GM18873 (cell line): ENCODE data around the gene STEAP2.

Experiments used
- ATAC-seq: cut with Tn5 transposase; IDR thresholded peaks from one replicate; pipeline ENCODE4 v1.9.1; 2021; ENCODE audit warnings: mild to moderate bottlenecking, moderate library complexity, moderate number of reproducible peaks; ENCODE audit not compliant: unreplicated experiment, low FRiP score

Gene STEAP2

GRCh38 chr7:90192876-90193750 lies 18.4 kb upstream of the STEAP2 start:
- ATAC-seq = no peak

DNA sequence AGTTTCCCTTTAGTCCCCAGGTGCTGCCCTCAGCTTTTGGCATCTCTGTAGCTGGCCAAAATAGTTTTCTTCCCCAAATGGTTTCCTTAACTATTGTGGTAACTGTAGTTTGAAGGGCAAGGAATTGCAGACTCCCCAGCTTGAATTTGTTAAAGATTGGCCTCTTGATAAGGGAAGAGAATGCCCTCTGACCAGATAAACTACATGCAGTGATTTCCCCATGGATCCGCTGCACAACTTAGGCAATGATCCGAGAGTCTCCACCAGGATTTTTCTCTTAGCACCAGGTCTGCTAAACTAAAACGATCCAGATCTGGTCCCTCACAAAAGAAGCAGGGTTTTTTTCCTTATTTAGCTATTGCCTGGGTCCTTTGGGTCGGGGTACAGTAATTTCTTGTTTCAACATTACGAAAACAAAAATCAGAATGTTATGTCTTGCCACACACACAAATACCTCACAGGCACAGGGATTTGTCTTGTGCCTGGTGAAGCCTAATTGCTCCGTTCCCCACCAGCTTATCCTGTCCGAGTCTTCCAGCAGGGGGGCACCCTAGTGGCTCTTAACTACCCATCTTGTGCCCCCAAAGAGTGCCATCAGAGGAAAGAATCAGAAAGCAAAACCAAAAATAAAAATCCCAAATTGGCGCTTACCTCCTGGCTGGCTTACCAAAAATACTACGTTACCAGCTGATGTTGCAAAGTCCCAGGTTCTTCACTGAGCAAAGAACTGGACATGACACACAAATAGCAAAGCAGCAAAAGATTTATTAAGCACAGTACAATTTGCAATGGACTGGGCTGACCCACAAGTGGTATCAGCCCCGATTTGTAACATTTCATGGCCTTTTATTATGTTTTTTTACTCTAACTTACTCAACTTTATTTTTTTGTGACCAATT lies 16.4 kb upstream of the STEAP2 start:
- no peak for ATAC-seq

- no peak for ATAC-seq
These were observed 9.9 kb upstream of the STEAP2 start for GRCh38 chr7:90201500-90202195.

- ATAC-seq = no peak
These were observed 3.6 kb upstream of the STEAP2 start for GRCh38 chr7:90207956-90208355.

DNA sequence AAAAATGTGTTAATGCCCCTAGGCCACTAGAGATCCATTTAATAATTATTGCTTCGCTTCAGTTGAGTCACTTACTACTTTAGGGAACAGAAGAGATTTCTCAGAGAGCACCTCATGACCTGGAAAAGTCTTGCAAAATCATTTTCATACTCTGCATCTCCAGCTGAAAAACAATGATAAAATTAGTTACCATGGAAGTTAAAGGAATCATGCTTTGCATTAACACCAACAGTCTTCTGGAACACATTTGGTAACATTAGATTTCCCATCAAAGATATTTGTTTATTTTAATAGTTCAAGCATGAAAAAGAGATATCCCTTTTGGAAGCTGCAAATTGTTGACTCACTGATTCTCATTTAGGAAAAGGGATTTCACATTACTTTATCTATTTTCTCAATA lies 1.8 kb upstream of the STEAP2 start:
- ATAC-seq = no peak

DNA sequence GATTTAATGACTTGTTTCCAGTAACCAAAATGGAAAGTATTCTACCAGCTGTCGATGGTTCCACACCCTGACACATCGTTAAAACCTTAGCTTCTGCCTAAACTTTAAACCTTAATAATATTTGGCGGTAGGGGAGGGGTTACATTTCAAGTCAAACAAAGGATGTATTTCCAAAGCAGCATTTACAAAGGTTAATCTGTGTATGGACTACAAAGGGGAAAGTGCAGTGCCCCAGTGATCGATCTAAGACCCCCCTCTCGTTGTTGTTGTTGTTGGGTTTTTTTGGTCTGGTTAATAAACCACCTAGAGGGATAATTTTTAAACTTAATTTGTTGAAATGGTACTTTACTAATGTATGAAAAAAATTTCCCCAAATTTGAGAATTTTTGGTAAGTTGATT lies 1.1 kb upstream of the STEAP2 start:
- ATAC-seq = no peak

- no peak for ATAC-seq
These were observed 559 bp upstream of the STEAP2 start for GRCh38 chr7:90210981-90211380.

DNA sequence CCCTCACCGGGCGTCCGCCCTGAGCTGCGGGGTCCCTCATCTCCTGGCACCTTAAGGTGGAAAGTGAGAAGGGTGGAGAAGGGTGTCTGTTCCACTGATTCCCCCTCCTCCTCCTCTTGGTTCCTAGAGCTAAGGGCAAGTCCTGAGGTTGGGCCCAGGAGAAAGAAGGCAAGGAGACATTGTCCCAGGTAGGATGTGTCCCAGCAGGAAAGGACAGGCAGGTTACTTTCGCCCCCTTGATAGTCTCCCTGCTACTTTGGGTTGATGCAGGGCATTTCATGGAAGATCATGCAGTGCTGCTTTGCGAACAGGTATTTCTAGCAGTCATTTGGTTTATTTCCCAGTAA lies 582 bp downstream of the STEAP2 start:
- ATAC-seq = no peak

- no peak for ATAC-seq
These were observed 2.0 kb downstream of the STEAP2 start for GRCh38 chr7:90213521-90213920.

DNA sequence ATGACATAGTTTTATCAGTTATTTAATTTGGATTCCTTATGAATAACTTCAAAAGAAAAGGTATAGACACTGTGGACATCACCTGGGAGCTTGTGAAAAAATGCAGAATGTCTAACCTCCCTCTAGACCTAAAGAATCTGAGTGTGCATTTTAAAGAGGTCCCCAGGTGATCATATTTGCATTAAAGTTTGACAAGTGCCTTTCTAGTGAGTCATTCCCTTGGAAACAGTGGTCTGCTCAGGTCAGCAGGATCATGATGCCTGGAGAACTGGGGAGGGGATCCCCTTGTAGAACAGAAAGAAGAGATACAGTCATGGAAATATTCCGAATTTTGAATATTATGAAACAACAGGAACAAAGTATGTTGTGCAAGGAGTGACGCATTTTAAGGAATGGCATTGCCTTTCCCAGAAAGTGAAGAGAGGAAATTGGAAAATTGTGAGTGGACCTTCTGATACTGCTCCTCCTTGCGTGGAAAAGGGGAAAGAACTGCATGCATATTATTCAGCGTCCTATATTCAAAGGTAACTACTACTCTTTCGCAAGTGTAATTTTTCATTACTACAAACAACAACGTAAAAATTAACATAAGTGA lies 4.6 kb downstream of the STEAP2 start:
- ATAC-seq = no peak

- no peak for ATAC-seq
These were observed 5.2 kb downstream of the STEAP2 start for GRCh38 chr7:90216771-90217170.

DNA sequence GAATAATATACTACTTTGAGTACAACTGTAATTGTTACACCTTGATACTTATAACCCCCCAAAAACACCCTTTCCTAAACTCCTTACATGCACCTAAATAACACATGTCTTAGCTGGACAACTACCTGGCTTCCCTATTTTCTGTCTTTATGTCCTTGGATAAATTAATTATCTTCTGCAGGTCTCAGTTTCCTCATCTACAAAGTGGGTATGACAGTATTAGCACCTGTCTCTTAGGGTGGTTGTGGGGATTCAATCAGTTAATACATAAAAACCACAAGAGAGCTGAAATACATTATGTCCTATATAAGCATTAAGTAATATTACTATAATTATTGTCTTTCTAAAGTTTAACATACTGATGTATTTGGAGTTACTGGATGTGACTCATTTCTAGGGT lies 10.8 kb downstream of the STEAP2 start:
- no peak for ATAC-seq

GRCh38 chr7:90222811-90223725 lies 11.5 kb downstream of the STEAP2 start:
- ATAC-seq = no peak

- ATAC-seq = no peak
These were observed 12.7 kb downstream of the STEAP2 start for GRCh38 chr7:90224195-90224594.

DNA sequence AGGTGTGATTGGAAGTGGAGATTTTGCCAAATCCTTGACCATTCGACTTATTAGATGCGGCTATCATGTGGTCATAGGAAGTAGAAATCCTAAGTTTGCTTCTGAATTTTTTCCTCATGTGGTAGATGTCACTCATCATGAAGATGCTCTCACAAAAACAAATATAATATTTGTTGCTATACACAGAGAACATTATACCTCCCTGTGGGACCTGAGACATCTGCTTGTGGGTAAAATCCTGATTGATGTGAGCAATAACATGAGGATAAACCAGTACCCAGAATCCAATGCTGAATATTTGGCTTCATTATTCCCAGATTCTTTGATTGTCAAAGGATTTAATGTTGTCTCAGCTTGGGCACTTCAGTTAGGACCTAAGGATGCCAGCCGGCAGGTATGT lies 13.6 kb downstream of the STEAP2 start:
- ATAC-seq = no peak

DNA sequence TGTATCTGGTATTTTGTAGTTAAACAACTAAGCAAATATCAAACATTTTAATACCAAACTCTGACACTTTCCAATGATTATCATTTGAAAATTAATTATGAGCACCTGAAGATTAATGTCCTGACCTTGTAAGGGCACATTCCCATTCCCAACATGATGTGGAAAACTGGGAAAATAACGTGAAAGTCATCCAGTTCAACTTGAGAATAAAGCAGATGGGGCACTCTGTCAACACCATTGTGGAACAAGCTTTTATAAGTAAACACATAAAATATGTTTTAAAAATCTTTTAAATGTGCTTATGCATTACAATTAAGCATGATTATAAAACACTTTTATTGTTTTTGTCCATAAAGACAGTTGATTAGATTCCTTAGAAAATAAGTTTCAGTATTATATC lies 14.1 kb downstream of the STEAP2 start:
- no peak for ATAC-seq

GRCh38 chr7:90227259-90227658 lies 15.7 kb downstream of the STEAP2 start:
- ATAC-seq = no peak

DNA sequence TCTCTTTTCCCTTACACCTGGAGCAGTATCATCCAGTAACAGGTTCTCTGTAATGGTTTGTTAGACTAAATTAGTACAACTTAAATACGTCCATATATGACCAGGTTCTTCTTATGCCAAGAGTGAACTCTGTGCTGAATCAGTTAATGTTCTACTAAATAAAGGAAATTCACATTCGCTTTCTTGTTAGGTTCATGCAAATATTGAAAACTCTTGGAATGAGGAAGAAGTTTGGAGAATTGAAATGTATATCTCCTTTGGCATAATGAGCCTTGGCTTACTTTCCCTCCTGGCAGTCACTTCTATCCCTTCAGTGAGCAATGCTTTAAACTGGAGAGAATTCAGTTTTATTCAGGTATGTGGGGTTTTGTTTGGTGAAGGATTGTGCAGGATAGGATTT lies 18.1 kb downstream of the STEAP2 start:
- ATAC-seq = no peak

DNA sequence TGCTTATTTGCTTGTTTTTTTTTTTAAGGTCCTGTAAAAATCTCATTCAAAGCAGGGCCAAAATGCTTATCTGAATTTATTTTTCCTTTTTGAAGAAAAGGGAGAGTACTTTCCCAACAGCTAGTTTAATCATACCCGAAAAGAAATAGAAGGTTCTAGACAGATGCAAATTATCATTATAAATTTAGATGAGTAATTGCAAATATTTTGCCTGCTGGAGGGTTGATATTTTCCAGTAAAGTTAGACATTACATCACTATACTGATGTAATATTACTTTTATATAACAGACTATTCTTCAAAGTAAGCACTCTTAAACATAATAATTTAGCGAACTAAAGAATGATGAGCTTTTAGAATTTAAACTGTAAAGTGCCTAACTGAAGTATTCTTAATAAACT lies 19.3 kb downstream of the STEAP2 start:
- ATAC-seq = no peak

- ATAC-seq = no peak
These were observed 19.8 kb downstream of the STEAP2 start for GRCh38 chr7:90231304-90231703.
